SHP77 treated with DMSO at 0.1 percent for 48 hours (cell line): ENCODE results near the gene BACE2.
A peak's percentile ranks its signal among the peaks of the same experiment; 100 is the strongest.
"Not testable (repeated sequence)": the region's sequence is repeated elsewhere in the genome, so short reads cannot be mapped to it uniquely, and the experiment has no call there.

Experiments
- DNase-seq: peaks from one replicate; lab custom pipeline; 2025; lab: John Stamatoyannopoulos, UW

The BACE2 gene

GRCh38 chr21:41277846-41278245, 109.9 kb downstream of the BACE2 start:
- no peak for DNase-seq

- no peak for DNase-seq
Observed at GRCh38 chr21:41280115-41280919, 112.4 kb downstream of the BACE2 start.

- DNase-seq = no peak
Observed at GRCh38 chr21:41282412-41282811, 114.5 kb downstream of the BACE2 start.

- DNase-seq = peak; percentile 53
Observed at GRCh38 chr21:41283211-41283818, 115.4 kb downstream of the BACE2 start.

- DNase-seq = no peak
Observed at GRCh38 chr21:41289431-41289830, 121.5 kb downstream of the BACE2 start.

GRCh38 chr21:41290106-41290799, 122.3 kb downstream of the BACE2 start:
- no peak for DNase-seq

- DNase-seq = no peak
Observed at GRCh38 chr21:41294548-41295231, 126.7 kb downstream of the BACE2 start.

GRCh38 chr21:41295721-41296254, 127.8 kb downstream of the BACE2 start:
- no peak for DNase-seq

GRCh38 chr21:41302976-41303375, 135.0 kb downstream of the BACE2 start:
- no peak for DNase-seq

- DNase-seq = no peak
Observed at GRCh38 chr21:41304068-41304720, 136.2 kb downstream of the BACE2 start.

- DNase-seq = no peak
Observed at GRCh38 chr21:41307219-41307618, 139.3 kb downstream of the BACE2 start.

GRCh38 chr21:41313285-41314164, 145.6 kb downstream of the BACE2 start:
- not testable (repeated sequence) for DNase-seq

- DNase-seq = no peak
Observed at GRCh38 chr21:41315726-41316125, 147.8 kb downstream of the BACE2 start.

- no peak for DNase-seq
Observed at GRCh38 chr21:41316200-41317062, 148.5 kb downstream of the BACE2 start, which contains the start of gene FAM3B. FAM3B (plus strand) TSS chr21:41316801; CDS start chr21:41316880, 79 bp downstream.

GRCh38 chr21:41317063-41317392, 149.1 kb downstream of the BACE2 start:
- DNase-seq = no peak

GRCh38 chr21:41317458-41317857, 149.5 kb downstream of the BACE2 start:
- no peak for DNase-seq

GRCh38 chr21:41318218-41318617, 150.3 kb downstream of the BACE2 start:
- no peak for DNase-seq

- DNase-seq = no peak
Observed at GRCh38 chr21:41319273-41319672, 151.3 kb downstream of the BACE2 start.

GRCh38 chr21:41321211-41321907, 153.4 kb downstream of the BACE2 start:
- peak; percentile 63 for DNase-seq
